Liver (tissue), 9 donors: ENCODE measurements around the gene DDHD1. TPM values are rescaled to one million over a fixed set of nuclear protein-coding genes. Genes with fewer than 3 reads are reported as not detected.

Experiments
- DNase-seq: peaks from one replicate; pipeline ENCODE4 v3.0.0-alpha.2; 2017; ENCODE audit warnings: low spot score
- H3K27ac ChIP-seq, 2 donors: one replicate each; pipeline ENCODE4 v1.7.0; 2013; ENCODE audit warnings: inconsistent platforms in 2 of 2, low read length in 2 of 2, control low read depth in 1 of 2, low read depth in 1 of 2, mild to moderate bottlenecking in 1 of 2
- H3K27me3 ChIP-seq, 4 donors: one replicate each; pipeline versions ENCODE4 v1.6.1 to v1.7.0; 2013; ENCODE audit warnings: low read length in 3 of 4, inconsistent platforms in 1 of 4, mild to moderate bottlenecking in 1 of 4, moderate library complexity in 1 of 4; ENCODE audit not compliant: control insufficient read depth in 4 of 4, insufficient read depth in 4 of 4
- H3K36me3 ChIP-seq, 4 donors: one replicate each; pipeline versions ENCODE4 v1.6.1 to v1.7.0; 2013; ENCODE audit warnings: low read length in 3 of 4, mild to moderate bottlenecking in 3 of 4, low read depth in 1 of 4, moderate library complexity in 1 of 4; ENCODE audit not compliant: control insufficient read depth in 4 of 4, insufficient read depth in 3 of 4
- H3K4me1 ChIP-seq, 4 donors: one replicate each; pipeline versions ENCODE4 v1.6.1 to v1.7.0; 2013; ENCODE audit warnings: low read length in 3 of 4, mild to moderate bottlenecking in 3 of 4, moderate library complexity in 1 of 4; ENCODE audit not compliant: control insufficient read depth in 4 of 4, insufficient read depth in 4 of 4
- H3K4me3 ChIP-seq, 3 donors: one replicate each; pipeline versions ENCODE4 v1.6.1 to v1.7.0; 2013; ENCODE audit warnings: low read length in 3 of 3, control low read depth in 1 of 3, low read depth in 1 of 3, mild to moderate bottlenecking in 1 of 3
- H3K9ac ChIP-seq, 2 donors: one replicate each; pipeline ENCODE4 v1.7.0; 2013; ENCODE audit warnings: low read length in 2 of 2, mild to moderate bottlenecking in 2 of 2, moderate library complexity in 2 of 2, control low read depth in 1 of 2, low read depth in 1 of 2
- H3K9me3 ChIP-seq, 4 donors: one replicate each; pipeline versions ENCODE4 v1.6.1 to v1.7.0; 2013; ENCODE audit warnings: low read length in 3 of 4; ENCODE audit not compliant: control insufficient read depth in 4 of 4
- EGR1 ChIP-seq, 2 donors: IDR thresholded peaks; 2 replicates each; pipeline ENCODE4 v1.6.1; 2016 to 2018; ENCODE audit warnings: antibody characterized with exemption in 2 of 2, low read depth in 2 of 2
- FOXA1 ChIP-seq: IDR thresholded peaks from 2 replicates; pipeline ENCODE4 v1.6.1; 2016; ENCODE audit warnings: antibody characterized with exemption
- FOXA2 ChIP-seq: IDR thresholded peaks from 2 replicates; pipeline ENCODE4 v1.6.1; 2016; ENCODE audit warnings: antibody characterized with exemption
- GABPA ChIP-seq, 2 donors: IDR thresholded peaks in 1 of 2; conservative IDR thresholded peaks in 1 of 2; 2 replicates each; pipeline ENCODE4 v1.6.1; 2016; ENCODE audit warnings: antibody characterized with exemption in 2 of 2, mild to moderate bottlenecking in 1 of 2, moderate library complexity in 1 of 2
- HNF4A ChIP-seq, 2 donors: conservative IDR thresholded peaks; 2 replicates each; pipeline ENCODE4 v1.6.1; 2016; ENCODE audit warnings: antibody characterized with exemption in 2 of 2, mild to moderate bottlenecking in 2 of 2
- HNF4G ChIP-seq: IDR thresholded peaks from 2 replicates; pipeline ENCODE4 v1.6.1; 2016; ENCODE audit warnings: antibody characterized with exemption
- JUND ChIP-seq, 2 donors: IDR thresholded peaks; 2 replicates each; pipeline ENCODE4 v1.6.1; 2016; ENCODE audit warnings: antibody characterized with exemption in 2 of 2
- NR2F2 ChIP-seq: IDR thresholded peaks from 2 replicates; pipeline ENCODE4 v1.6.1; 2016; ENCODE audit warnings: antibody characterized with exemption
- RAD21 ChIP-seq, 2 donors: IDR thresholded peaks; 2 replicates each; pipeline ENCODE4 v1.6.1; 2016; ENCODE audit warnings: antibody characterized with exemption in 2 of 2, mild to moderate bottlenecking in 2 of 2
- REST ChIP-seq: IDR thresholded peaks from 2 replicates; pipeline ENCODE4 v1.6.1; 2016; ENCODE audit warnings: antibody characterized with exemption, mild to moderate bottlenecking
- RXRA ChIP-seq, 2 donors: IDR thresholded peaks; 2 replicates each; pipeline ENCODE4 v1.6.1; 2017 to 2018; ENCODE audit warnings: antibody characterized with exemption in 2 of 2, mild to moderate bottlenecking in 1 of 2
- SP1 ChIP-seq: IDR thresholded peaks from 2 replicates; pipeline ENCODE4 v1.6.1; 2018; ENCODE audit warnings: antibody characterized with exemption, mild to moderate bottlenecking
- TAF1 ChIP-seq: conservative IDR thresholded peaks from 2 replicates; pipeline ENCODE4 v1.6.1; 2016; ENCODE audit warnings: antibody characterized with exemption, mild to moderate bottlenecking
- YY1 ChIP-seq: IDR thresholded peaks from 2 replicates; pipeline ENCODE4 v1.6.1; 2016; ENCODE audit warnings: antibody characterized with exemption, mild to moderate bottlenecking
- ZBTB33 ChIP-seq: IDR thresholded peaks from 2 replicates; pipeline ENCODE4 v1.6.1; 2016; ENCODE audit warnings: antibody characterized with exemption
- WGBS: extraction: QIAGEN DNeasy Blood & Tissue Kit; methylation state at CpG from one replicate; pipeline ENCODE4 v1.1.7; 2013; 5-methylcytosine and 5-hydroxymethylcytosine counted together
- polyA plus RNA-seq, 2 donors: library from polyadenylated mRNA; stranded (reverse) in 1 of 2; unstranded in 1 of 2; fragments of 200-250 nt in 1 of 2; fragments of >200 nt in 1 of 2; fragmentation: Nextera tagmentation in 1 of 2; extraction: Ambion mirVana in 1 of 2; gene quantifications; one replicate each; pipeline versions ENCODE4 v1.2.1 to v1.2.3, GENCODE V29; 2013 to 2015
- total RNA-seq, 2 donors: library from RNA; depleted of rRNA; stranded (reverse); fragments of >200 nt; gene quantifications; one replicate each; pipeline ENCODE4 v1.2.3, GENCODE V29; 2014
- TF ChIP-seq, protein P1 (sequence below): fragments of 150-350 bp; IDR thresholded peaks from 2 replicates; pipeline ENCODE4 v1.5.1; 2017; ENCODE audit warnings: improper control_type of control experiment, low read depth, low read length; ENCODE audit not compliant: missing input control
- TF ChIP-seq, protein P2 (sequence below): IDR thresholded peaks from 2 replicates; pipeline ENCODE4 v1.6.1; 2016; ENCODE audit warnings: antibody characterized with exemption
- TF ChIP-seq, protein P3 (sequence below): IDR thresholded peaks from 2 replicates; pipeline ENCODE4 v1.6.1; 2016; ENCODE audit warnings: antibody characterized with exemption
- donor health status: healthy.
- donor health status: healthy.
- donor health status: healthy.
- donor health status: healthy.
- donor health status: healthy.

Gene DDHD1
- total and polyA plus RNA-seq, 4 donors = 1.3 to 14.3 (median 5.2) TPM

DNA sequence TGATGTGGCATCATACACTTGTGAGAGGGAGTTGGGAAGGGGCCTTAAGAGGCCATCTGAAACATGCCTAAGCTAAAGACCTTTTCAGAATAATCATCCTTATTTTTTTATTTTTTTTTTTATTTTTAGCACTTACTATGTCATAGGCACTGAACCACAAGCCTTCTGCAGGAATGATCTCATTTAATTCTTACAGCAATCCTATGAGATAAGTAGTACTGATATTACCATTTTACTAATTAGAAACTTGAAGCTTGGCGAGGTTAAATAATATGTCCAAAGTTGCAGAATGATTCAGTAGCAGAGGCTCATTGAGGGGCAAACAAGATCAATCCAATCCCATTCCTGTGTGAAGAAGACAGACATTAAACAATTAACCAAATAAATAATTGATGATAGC is 33.4 kb upstream of the DDHD1 start:
- TF ChIP-seq RXRA (IDR thresholded peaks at IDR 0.05) = no peak
- TF ChIP-seq, protein P1, sequence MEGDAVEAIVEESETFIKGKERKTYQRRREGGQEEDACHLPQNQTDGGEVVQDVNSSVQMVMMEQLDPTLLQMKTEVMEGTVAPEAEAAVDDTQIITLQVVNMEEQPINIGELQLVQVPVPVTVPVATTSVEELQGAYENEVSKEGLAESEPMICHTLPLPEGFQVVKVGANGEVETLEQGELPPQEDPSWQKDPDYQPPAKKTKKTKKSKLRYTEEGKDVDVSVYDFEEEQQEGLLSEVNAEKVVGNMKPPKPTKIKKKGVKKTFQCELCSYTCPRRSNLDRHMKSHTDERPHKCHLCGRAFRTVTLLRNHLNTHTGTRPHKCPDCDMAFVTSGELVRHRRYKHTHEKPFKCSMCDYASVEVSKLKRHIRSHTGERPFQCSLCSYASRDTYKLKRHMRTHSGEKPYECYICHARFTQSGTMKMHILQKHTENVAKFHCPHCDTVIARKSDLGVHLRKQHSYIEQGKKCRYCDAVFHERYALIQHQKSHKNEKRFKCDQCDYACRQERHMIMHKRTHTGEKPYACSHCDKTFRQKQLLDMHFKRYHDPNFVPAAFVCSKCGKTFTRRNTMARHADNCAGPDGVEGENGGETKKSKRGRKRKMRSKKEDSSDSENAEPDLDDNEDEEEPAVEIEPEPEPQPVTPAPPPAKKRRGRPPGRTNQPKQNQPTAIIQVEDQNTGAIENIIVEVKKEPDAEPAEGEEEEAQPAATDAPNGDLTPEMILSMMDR = no peak
- TF ChIP-seq FOXA1 = no peak
- TF ChIP-seq YY1 = no peak
- TF ChIP-seq TAF1 = no peak
- TF ChIP-seq EGR1 (IDR thresholded peaks at IDR 0.05; ENCODE audit: low read depth in 2 of 2) = no peak
- TF ChIP-seq, protein P2, sequence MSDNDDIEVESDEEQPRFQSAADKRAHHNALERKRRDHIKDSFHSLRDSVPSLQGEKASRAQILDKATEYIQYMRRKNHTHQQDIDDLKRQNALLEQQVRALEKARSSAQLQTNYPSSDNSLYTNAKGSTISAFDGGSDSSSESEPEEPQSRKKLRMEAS = no peak
- no peak for TF ChIP-seq HNF4G
- TF ChIP-seq FOXA2 = no peak
- TF ChIP-seq RAD21 (IDR thresholded peaks at IDR 0.05) = no peak
- TF ChIP-seq ZBTB33 = no peak
- TF ChIP-seq, protein P3, sequence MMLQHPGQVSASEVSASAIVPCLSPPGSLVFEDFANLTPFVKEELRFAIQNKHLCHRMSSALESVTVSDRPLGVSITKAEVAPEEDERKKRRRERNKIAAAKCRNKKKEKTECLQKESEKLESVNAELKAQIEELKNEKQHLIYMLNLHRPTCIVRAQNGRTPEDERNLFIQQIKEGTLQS = no peak
- TF ChIP-seq GABPA (IDR thresholded peaks at IDR 0.05 in 1 of 2, conservative IDR thresholded peaks at IDR 0.05 in 1 of 2) = no peak
- no peak for TF ChIP-seq NR2F2
- TF ChIP-seq SP1 = no peak
- no peak for TF ChIP-seq JUND (IDR thresholded peaks at IDR 0.05)
- no peak for TF ChIP-seq HNF4A (conservative IDR thresholded peaks at IDR 0.05)
- TF ChIP-seq REST = no peak
- no peaks in the 10 kb centered on the region for H3K36me3 ChIP-seq
- no peaks in the 10 kb centered on the region for H3K9me3 ChIP-seq
- no peak for DNase-seq
- H3K4me1 ChIP-seq = no peaks in the 10 kb centered on the region
- H3K9ac ChIP-seq = no peak overlapping the region
- no peak overlapping the region for H3K27ac ChIP-seq
- 88% methylated on average over 1 of the region's 1 CpG for WGBS
- no peak overlapping the region for H3K4me3 ChIP-seq
- H3K27me3 ChIP-seq = no peaks in the 10 kb centered on the region
